ENCODE data around the gene DARS1. TPM values are rescaled to one million over a fixed set of nuclear protein-coding genes. Genes with fewer than 3 reads are reported as not detected.

DARS1 gene
- total and polyA plus RNA-seq, 3 experiments from 2014 or later, result 102 to 146 (median 143) TPM

DNA sequence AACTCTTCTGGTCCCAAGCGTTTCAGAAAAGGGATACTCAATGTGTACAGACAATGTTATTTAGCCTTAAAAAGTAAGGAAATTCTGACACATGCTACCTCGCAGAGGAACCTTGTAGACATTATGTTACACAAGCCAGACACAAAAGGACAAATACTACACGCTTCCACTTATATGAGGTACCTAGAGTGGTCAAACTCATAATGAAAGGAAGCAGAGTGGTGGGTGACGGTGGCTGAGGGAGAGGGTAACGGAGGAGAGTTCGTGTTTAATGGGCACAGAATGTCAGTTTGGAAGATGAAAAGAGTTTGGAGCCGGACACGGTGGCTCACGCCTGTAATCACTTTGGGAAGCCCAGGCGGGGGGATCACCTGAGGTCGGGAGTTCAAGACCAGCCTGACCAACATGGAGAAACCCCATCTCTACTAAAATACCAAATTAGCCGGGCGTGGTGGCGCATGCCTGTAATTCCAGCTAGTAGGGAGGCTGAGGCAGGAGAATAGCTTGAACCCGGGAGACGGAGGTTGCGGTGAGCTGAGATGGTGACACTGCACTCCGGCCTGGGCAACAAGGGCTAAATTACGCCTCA lies 110.6 kb downstream of the DARS1 start:
- ChIA-PET POLR2A (interaction anchor here (0.6 to 1.1 kb wide), 5 partner anchors 16 to 344 kb away, joined by 3 to 6 read pairs (median 4); partner anchors contain the start of genes UBXN4 and ZRANB3), CTCF (interaction anchor here (0.7 to 1.9 kb wide), 5 partner anchors 15 to 549 kb away, joined by 3 to 9 read pairs (median 3); no protein-coding TSS in a partner anchor)
- H3K27me3 ChIP-seq (ENCODE audit: insufficient read depth, low read length, poor library complexity, severe bottlenecking), result no peaks in the 10 kb centered on the region
- H3K27ac ChIP-seq (ENCODE audit: low read depth, low read length), result peak overlapping the region; percentile 92
- peaks cover 0 to 38% (median 5%) of the 10 kb centered on the region in 3 donors for H3K36me3 Mint-ChIP-seq
- peaks cover 23% of the 10 kb centered on the region for H3K4me1 ChIP-seq (ENCODE audit: insufficient read depth, low read length)
- peak overlapping the region; percentile 71 for H3K4me3 ChIP-seq (ENCODE audit: low read length)
- peaks cover 35 to 57% (median 53%) of the 10 kb centered on the region in 3 donors for H3K4me1 Mint-ChIP-seq
- H3K36me3 ChIP-seq (ENCODE audit: insufficient read depth, low read length), result peaks cover 9% of the 10 kb centered on the region
- no peaks in the 10 kb centered on the region for H3K9me3 ChIP-seq (ENCODE audit: low read length)
- H3K9me3 Mint-ChIP-seq, result peaks cover 0 to 1% (median 0%) of the 10 kb centered on the region in 5 donors
- H3K4me3 Mint-ChIP-seq, result peak overlapping the region; percentile 85 to 98 (median 94)
- peaks cover 0 to 2% of the 10 kb centered on the region in 2 donors for H3K27me3 Mint-ChIP-seq
- peak overlapping the region; percentile 43 to 99 (median 96) for H3K27ac Mint-ChIP-seq
- peak in 1 of 5 donors; percentile 1 for DNase-seq

DNA sequence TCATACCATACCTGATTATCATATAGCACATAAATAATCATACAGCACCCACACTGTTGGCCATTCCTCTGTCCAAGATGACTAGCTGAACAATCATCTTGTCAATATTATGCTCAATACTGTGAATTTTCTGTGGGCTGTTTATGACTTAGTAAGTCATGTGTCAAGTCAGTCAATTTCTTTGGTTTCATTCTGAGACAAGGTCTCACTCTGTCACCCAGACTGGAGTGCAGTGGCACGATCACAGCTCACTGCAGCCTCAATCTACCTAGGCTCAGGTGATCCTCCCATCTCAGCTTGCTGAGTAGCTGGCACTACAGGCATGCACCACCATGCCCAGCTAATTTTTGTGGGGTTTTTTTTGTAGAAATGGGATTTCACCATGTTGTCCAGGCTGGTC lies 114.9 kb downstream of the DARS1 start:
- Mint-ChIP-seq H3K4me1 (peaks cover 25 to 51% (median 51%) of the 10 kb centered on the region in 3 donors), H3K9me3 (peaks cover 0 to 1% (median 0%) of the 10 kb centered on the region in 5 donors), H3K27me3 (peaks cover 0 to under 1% of the 10 kb centered on the region in 2 donors), H3K27ac (peak overlapping the region in 2 of 8 donors; percentile 18 to 33), H3K4me3 (no peak overlapping the region), H3K36me3 (peaks cover 16 to 66% (median 19%) of the 10 kb centered on the region in 3 donors)
- POLR2A ChIA-PET, result interaction anchor here (0.5 kb wide), 1 partner anchor 32 kb away, joined by 3 read pairs; no protein-coding TSS in a partner anchor
- Histone ChIP-seq H3K36me3 (ENCODE audit: insufficient read depth, low read length) (peaks cover 18% of the 10 kb centered on the region), H3K27ac (ENCODE audit: low read depth, low read length) (no peak overlapping the region), H3K27me3 (ENCODE audit: insufficient read depth, low read length, poor library complexity, severe bottlenecking) (no peaks in the 10 kb centered on the region), H3K4me1 (ENCODE audit: insufficient read depth, low read length) (peaks cover 17% of the 10 kb centered on the region), H3K4me3 (ENCODE audit: low read length) (no peak overlapping the region), H3K9me3 (ENCODE audit: low read length) (no peaks in the 10 kb centered on the region)
- CTCF ChIA-PET, result no interaction called here
- DNase-seq, result no peak

DNA sequence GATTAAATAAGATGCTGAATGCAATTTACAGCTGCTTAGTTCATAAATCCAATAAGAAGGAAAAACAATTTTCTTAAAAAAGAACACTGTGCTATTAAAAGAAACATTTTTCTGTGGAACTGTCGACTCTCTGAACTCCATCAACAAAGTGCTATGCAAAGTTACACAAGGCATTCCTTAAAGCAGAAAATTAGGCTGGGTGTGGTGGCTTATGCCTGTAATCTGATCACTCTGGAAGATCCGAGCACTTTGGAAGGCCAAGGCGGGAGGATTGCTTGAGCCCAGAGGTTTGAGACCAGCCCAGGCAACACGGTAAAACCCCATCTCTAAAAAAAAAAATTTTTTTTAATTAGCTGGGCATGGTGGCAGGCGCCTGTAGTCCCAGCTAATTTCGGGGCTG lies 122.2 kb downstream of the DARS1 start:
- CTCF ChIA-PET, result interaction anchor here (1.2 kb wide), 1 partner anchor 66 kb away, joined by 3 read pairs; no protein-coding TSS in a partner anchor
- no peaks in the 10 kb centered on the region for H3K27me3 ChIP-seq (ENCODE audit: insufficient read depth, low read length, poor library complexity, severe bottlenecking)
- POLR2A ChIA-PET, result no interaction called here
- DNase-seq, result no peak
- H3K27ac Mint-ChIP-seq, result peak overlapping the region in 1 of 8 donors; percentile 22
- H3K36me3 ChIP-seq (ENCODE audit: insufficient read depth, low read length), result peaks cover 41% of the 10 kb centered on the region
- no peaks in the 10 kb centered on the region for H3K4me1 ChIP-seq (ENCODE audit: insufficient read depth, low read length)
- no peak overlapping the region for H3K4me3 ChIP-seq (ENCODE audit: low read length)
- no peak overlapping the region for H3K27ac ChIP-seq (ENCODE audit: low read depth, low read length)
- peaks cover 2 to 8% (median 8%) of the 10 kb centered on the region in 3 donors for H3K4me1 Mint-ChIP-seq
- no peaks in the 10 kb centered on the region for H3K27me3 Mint-ChIP-seq
- no peak overlapping the region for H3K4me3 Mint-ChIP-seq
- H3K9me3 Mint-ChIP-seq, result no peaks in the 10 kb centered on the region
- H3K9me3 ChIP-seq (ENCODE audit: low read length), result no peaks in the 10 kb centered on the region
- H3K36me3 Mint-ChIP-seq, result peaks cover 18 to 81% (median 31%) of the 10 kb centered on the region in 3 donors

DNA sequence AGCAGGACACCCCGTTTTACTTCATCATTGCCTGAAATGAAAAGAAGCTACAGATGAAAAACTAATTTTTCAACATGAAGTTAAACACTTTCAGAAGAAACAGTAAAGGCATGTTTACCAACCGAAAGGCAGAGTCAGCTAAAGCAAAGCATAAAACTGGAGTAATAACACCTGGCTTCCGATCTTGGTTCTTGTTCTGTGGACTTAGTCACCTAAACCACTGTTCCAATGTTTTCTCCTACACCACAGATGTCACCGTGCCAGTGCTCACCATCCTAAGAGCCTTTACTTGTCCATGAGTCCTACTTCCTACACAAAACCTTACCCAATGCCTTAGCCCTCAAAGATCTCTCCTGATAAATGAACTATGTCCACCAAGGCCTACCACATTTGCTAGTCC lies 122.7 kb downstream of the DARS1 start:
- H3K4me3 Mint-ChIP-seq, result no peak overlapping the region
- CTCF ChIA-PET, result no interaction called here
- no peak overlapping the region for H3K27ac ChIP-seq (ENCODE audit: low read depth, low read length)
- no peak overlapping the region for H3K4me3 ChIP-seq (ENCODE audit: low read length)
- peak overlapping the region in 1 of 8 donors; percentile 22 for H3K27ac Mint-ChIP-seq
- no peaks in the 10 kb centered on the region for H3K9me3 Mint-ChIP-seq
- H3K4me1 Mint-ChIP-seq, result peaks cover 2 to 4% (median 3%) of the 10 kb centered on the region in 3 donors
- H3K36me3 ChIP-seq (ENCODE audit: insufficient read depth, low read length), result peaks cover 41% of the 10 kb centered on the region
- peaks cover 17 to 82% (median 29%) of the 10 kb centered on the region in 3 donors for H3K36me3 Mint-ChIP-seq
- no peaks in the 10 kb centered on the region for H3K27me3 ChIP-seq (ENCODE audit: insufficient read depth, low read length, poor library complexity, severe bottlenecking)
- DNase-seq, result no peak
- POLR2A ChIA-PET, result no interaction called here
- no peaks in the 10 kb centered on the region for H3K9me3 ChIP-seq (ENCODE audit: low read length)
- no peaks in the 10 kb centered on the region for H3K4me1 ChIP-seq (ENCODE audit: insufficient read depth, low read length)
- H3K27me3 Mint-ChIP-seq, result no peaks in the 10 kb centered on the region

Other genes with a start within 250 kb of the DARS1 start
- 10 to 100 TPM; 85.5 to 96.9 TPM for gene UBXN4, start 243.8 kb downstream of the DARS1 start, total RNA-seq
- gene UBXN4, start 243.8 kb downstream of the DARS1 start, polyA plus RNA-seq, result 106 TPM
- under 1 TPM; 0.29 to 0.48 TPM for gene LCT, start 148.4 kb downstream of the DARS1 start, total RNA-seq
- gene LCT, start 148.4 kb downstream of the DARS1 start, polyA plus RNA-seq, result not detected
- 100 to 1,000 TPM; 175 to 178 TPM for gene MCM6, start 109.2 kb downstream of the DARS1 start, total RNA-seq
- 14.8 TPM for gene MCM6, start 109.2 kb downstream of the DARS1 start, polyA plus RNA-seq
- gene CXCR4, start 132.5 kb upstream of the DARS1 start, total RNA-seq, result 100 to 1,000 TPM; 102 to 106 TPM
- gene CXCR4, start 132.5 kb upstream of the DARS1 start, polyA plus RNA-seq, result 569 TPM

Measured in CD8-positive, alpha-beta memory T cell (primary cell).